SU-DHL-6 (cell line): ENCODE results near the gene DUSP6.

ENCODE experiments used
- CTCF ChIP-seq: fragments of 200-600 bp; sonication (generic); IDR thresholded peaks from one replicate; pipeline ENCODE4 v1.5.1; 2017; ENCODE audit warnings: antibody characterized with exemption, mild to moderate bottlenecking, low read length, moderate library complexity; ENCODE audit not compliant: insufficient read depth, poor library complexity, severe bottlenecking
- EZH2phosphoT487 ChIP-seq: fragments of 200-600 bp; sonication (generic), shearing (Covaris generic); conservative IDR thresholded peaks from 2 replicates; pipeline ENCODE4 v1.6.1; 2018; ENCODE audit warnings: mild to moderate bottlenecking, antibody characterized with exemption, low read length, moderate library complexity, mixed read lengths

- TF ChIP-seq CTCF (no peak), EZH2phosphoT487 (no peak)
Observed at GRCh38 chr12:89364631-89365030, 12.3 kb upstream of the DUSP6 start.
